ENCODE measurements around the gene CYTH3. TPM values are rescaled to one million over a fixed set of nuclear protein-coding genes. Genes with fewer than 3 reads are reported as not detected.
"Not testable (repeated sequence)": the region's sequence is repeated elsewhere in the genome, so short reads cannot be mapped to it uniquely, and the experiment has no call there.

CYTH3 gene
- total and polyA plus RNA-seq, 9 donors: 20.3 to 46.7 (median 41.3) TPM

- Histone ChIP-seq H3K27me3 (ENCODE audit: control insufficient read depth, insufficient read depth, low read length) (no peaks in the 10 kb centered on the region), H3K27ac (ENCODE audit: low read length) (no peak overlapping the region), H3K9me3 (replicated peaks; ENCODE audit: control insufficient read depth, low read depth, low read length) (no peaks in the 10 kb centered on the region), H3K4me1 (ENCODE audit: control insufficient read depth, insufficient read depth, low read length) (peaks cover 18% of the 10 kb centered on the region), H3K36me3 (ENCODE audit: control insufficient read depth, insufficient read depth, low read length) (peaks cover 77% of the 10 kb centered on the region), H3K4me3 (ENCODE audit: low read length) (no peak overlapping the region)
- no peak for DNase-seq
- WGBS (ENCODE audit: insufficient coverage): 85% methylated on average over 24 of the region's 28 CpGs
These were observed 114.6 kb downstream of the CYTH3 start for GRCh38 chr7:6157685-6158423.

- Histone ChIP-seq H3K36me3 (ENCODE audit: control insufficient read depth, insufficient read depth, low read length) (peaks cover 78% of the 10 kb centered on the region), H3K27me3 (ENCODE audit: control insufficient read depth, insufficient read depth, low read length) (no peaks in the 10 kb centered on the region), H3K4me3 (ENCODE audit: low read length) (no peak overlapping the region), H3K4me1 (ENCODE audit: control insufficient read depth, insufficient read depth, low read length) (peaks cover 10% of the 10 kb centered on the region), H3K27ac (ENCODE audit: low read length) (no peak overlapping the region), H3K9me3 (replicated peaks; ENCODE audit: control insufficient read depth, low read depth, low read length) (no peaks in the 10 kb centered on the region)
- no peak for DNase-seq
- 100% methylated on average over 4 of the region's 11 CpGs for WGBS (ENCODE audit: insufficient coverage)
These were observed 115.7 kb downstream of the CYTH3 start for GRCh38 chr7:6156734-6157133.

GRCh38 chr7:6155596-6155995 is 116.8 kb downstream of the CYTH3 start:
- 76% methylated on average over 7 of the region's 11 CpGs for WGBS (ENCODE audit: insufficient coverage)
- DNase-seq: no peak
- Histone ChIP-seq H3K4me1 (ENCODE audit: control insufficient read depth, insufficient read depth, low read length) (peaks cover 10% of the 10 kb centered on the region), H3K36me3 (ENCODE audit: control insufficient read depth, insufficient read depth, low read length) (peaks cover 84% of the 10 kb centered on the region), H3K4me3 (ENCODE audit: low read length) (no peak overlapping the region), H3K27me3 (ENCODE audit: control insufficient read depth, insufficient read depth, low read length) (no peaks in the 10 kb centered on the region), H3K9me3 (replicated peaks; ENCODE audit: control insufficient read depth, low read depth, low read length) (no peaks in the 10 kb centered on the region), H3K27ac (ENCODE audit: low read length) (no peak overlapping the region)

GRCh38 chr7:6154542-6155404 is 117.7 kb downstream of the CYTH3 start:
- Histone ChIP-seq H3K27me3 (ENCODE audit: control insufficient read depth, insufficient read depth, low read length) (no peaks in the 10 kb centered on the region), H3K9me3 (replicated peaks; ENCODE audit: control insufficient read depth, low read depth, low read length) (no peaks in the 10 kb centered on the region), H3K4me1 (ENCODE audit: control insufficient read depth, insufficient read depth, low read length) (peaks cover 4% of the 10 kb centered on the region), H3K27ac (ENCODE audit: low read length) (no peak overlapping the region), H3K36me3 (ENCODE audit: control insufficient read depth, insufficient read depth, low read length) (peaks cover 90% of the 10 kb centered on the region), H3K4me3 (ENCODE audit: low read length) (no peak overlapping the region)
- 93% methylated on average over 55 of the region's 64 CpGs for WGBS (ENCODE audit: insufficient coverage)
- DNase-seq: no peak

GRCh38 chr7:6153646-6154541 is 118.5 kb downstream of the CYTH3 start:
- no peak for DNase-seq
- 81% methylated on average over 87 of the region's 91 CpGs for WGBS (ENCODE audit: insufficient coverage)

GRCh38 chr7:6151994-6152735 is 120.3 kb downstream of the CYTH3 start:
- Histone ChIP-seq H3K9me3 (replicated peaks; ENCODE audit: control insufficient read depth, low read depth, low read length) (no peaks in the 10 kb centered on the region), H3K4me1 (ENCODE audit: control insufficient read depth, insufficient read depth, low read length) (no peaks in the 10 kb centered on the region), H3K4me3 (ENCODE audit: low read length) (no peak overlapping the region), H3K36me3 (ENCODE audit: control insufficient read depth, insufficient read depth, low read length) (peaks cover 93% of the 10 kb centered on the region), H3K27ac (ENCODE audit: low read length) (no peak overlapping the region), H3K27me3 (ENCODE audit: control insufficient read depth, insufficient read depth, low read length) (no peaks in the 10 kb centered on the region)
- DNase-seq: no peak
- 93% methylated on average over 29 of the region's 29 CpGs for WGBS (ENCODE audit: insufficient coverage)

More at GRCh38 chr7:6153646-6154541, 118.5 kb downstream of the CYTH3 start:
- no peaks in the 10 kb centered on the region for H3K4me1 ChIP-seq (ENCODE audit: control insufficient read depth, insufficient read depth, low read length)
- H3K36me3 ChIP-seq (ENCODE audit: control insufficient read depth, insufficient read depth, low read length): peaks cover 92% of the 10 kb centered on the region
- no peaks in the 10 kb centered on the region for H3K27me3 ChIP-seq (ENCODE audit: control insufficient read depth, insufficient read depth, low read length)
- H3K4me3 ChIP-seq (ENCODE audit: low read length): no peak overlapping the region
- H3K27ac ChIP-seq (ENCODE audit: low read length): no peak overlapping the region
- H3K9me3 ChIP-seq (replicated peaks; ENCODE audit: control insufficient read depth, low read depth, low read length): no peaks in the 10 kb centered on the region

GRCh38 chr7:6151527-6151926 is 120.9 kb downstream of the CYTH3 start:
- peaks cover 93% of the 10 kb centered on the region for H3K36me3 ChIP-seq (ENCODE audit: control insufficient read depth, insufficient read depth, low read length)
- WGBS (ENCODE audit: insufficient coverage): 100% methylated on average over 2 of the region's 12 CpGs
- not testable (repeated sequence) for H3K27ac ChIP-seq (ENCODE audit: low read length); DNase-seq; H3K4me3 ChIP-seq (ENCODE audit: low read length); H3K4me1 ChIP-seq (ENCODE audit: control insufficient read depth, insufficient read depth, low read length); H3K27me3 ChIP-seq (ENCODE audit: control insufficient read depth, insufficient read depth, low read length); H3K9me3 ChIP-seq (replicated peaks; ENCODE audit: control insufficient read depth, low read depth, low read length)

GRCh38 chr7:6149996-6150395 is 122.4 kb downstream of the CYTH3 start:
- Histone ChIP-seq H3K9me3 (replicated peaks; ENCODE audit: control insufficient read depth, low read depth, low read length) (no peaks in the 10 kb centered on the region), H3K36me3 (ENCODE audit: control insufficient read depth, insufficient read depth, low read length) (peaks cover 92% of the 10 kb centered on the region), H3K27me3 (ENCODE audit: control insufficient read depth, insufficient read depth, low read length) (no peaks in the 10 kb centered on the region), H3K4me3 (ENCODE audit: low read length) (no peak overlapping the region), H3K27ac (ENCODE audit: low read length) (no peak overlapping the region), H3K4me1 (ENCODE audit: control insufficient read depth, insufficient read depth, low read length) (no peaks in the 10 kb centered on the region)
- WGBS (ENCODE audit: insufficient coverage): 93% methylated on average over 15 of the region's 19 CpGs
- DNase-seq: no peak

GRCh38 chr7:6148724-6149360 is 123.6 kb downstream of the CYTH3 start:
- DNase-seq: no peak
- Histone ChIP-seq H3K27ac (ENCODE audit: low read length) (no peak overlapping the region), H3K36me3 (ENCODE audit: control insufficient read depth, insufficient read depth, low read length) (peaks cover 95% of the 10 kb centered on the region), H3K4me3 (ENCODE audit: low read length) (no peak overlapping the region), H3K4me1 (ENCODE audit: control insufficient read depth, insufficient read depth, low read length) (no peaks in the 10 kb centered on the region), H3K9me3 (replicated peaks; ENCODE audit: control insufficient read depth, low read depth, low read length) (no peaks in the 10 kb centered on the region), H3K27me3 (ENCODE audit: control insufficient read depth, insufficient read depth, low read length) (no peaks in the 10 kb centered on the region)
- 85% methylated on average over 19 of the region's 20 CpGs for WGBS (ENCODE audit: insufficient coverage)

Measured in muscle of leg (tissue), 11 donors.